GM18520 (cell line): Measurements from ENCODE around the gene CRYAB.

ENCODE experiments used
- ATAC-seq: cut with Tn5 transposase; IDR thresholded peaks from one replicate; pipeline ENCODE4 v1.9.1; 2021; ENCODE audit not compliant: unreplicated experiment

The CRYAB gene, protein sequence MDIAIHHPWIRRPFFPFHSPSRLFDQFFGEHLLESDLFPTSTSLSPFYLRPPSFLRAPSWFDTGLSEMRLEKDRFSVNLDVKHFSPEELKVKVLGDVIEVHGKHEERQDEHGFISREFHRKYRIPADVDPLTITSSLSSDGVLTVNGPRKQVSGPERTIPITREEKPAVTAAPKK

GRCh38 chr11:111911563-111912401 lies at the start of gene CRYAB:
Gene CRYAB, minus strand, starts transcription at chr11:111911770. Its CDS starts 46 bp downstream, at chr11:111911724.
- no peak for ATAC-seq

- no peak for ATAC-seq
Measured at GRCh38 chr11:111960916-111961315, 49.3 kb upstream of the CRYAB start.

DNA sequence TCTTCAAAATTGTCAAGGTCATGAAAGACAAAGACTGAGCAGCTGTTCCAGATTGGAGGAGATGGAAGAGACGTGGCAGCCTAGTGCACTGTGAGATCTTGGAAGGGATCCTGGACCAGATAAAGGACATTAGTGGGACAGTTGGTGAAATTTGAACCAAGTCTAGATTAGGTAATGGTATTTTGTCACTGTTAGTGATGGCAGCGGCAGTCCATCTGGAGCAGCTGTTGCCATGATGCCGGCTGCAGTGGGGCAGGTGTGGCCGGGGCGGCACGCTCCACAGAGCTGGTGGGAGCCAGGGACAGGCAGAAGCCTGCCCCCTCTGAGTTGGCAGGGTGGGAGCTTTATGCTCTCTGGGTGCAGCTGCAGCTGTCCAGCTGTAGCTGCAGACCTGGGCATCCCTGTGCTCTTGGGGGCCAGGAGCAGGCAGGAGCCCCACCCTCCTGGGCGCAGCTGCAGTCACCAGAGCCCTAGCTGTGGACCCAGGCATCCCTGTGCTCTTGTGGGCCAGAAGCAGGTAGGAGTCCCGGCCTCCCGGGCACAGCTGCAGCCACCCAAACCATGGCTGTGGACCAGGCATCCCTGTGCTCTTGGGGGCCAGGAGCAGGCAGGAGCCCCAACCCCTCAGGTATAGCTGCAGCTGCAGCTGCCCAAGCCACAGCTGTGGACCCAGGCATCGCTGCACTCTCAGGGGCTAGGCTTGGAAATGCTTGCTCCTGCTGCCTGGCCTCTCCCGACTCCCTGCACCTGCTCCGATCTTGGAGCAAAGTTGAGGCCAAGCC lies 46.3 kb upstream of the CRYAB start:
- no peak for ATAC-seq

GRCh38 chr11:111954154-111954553 lies 42.6 kb upstream of the CRYAB start:
- no peak for ATAC-seq

DNA sequence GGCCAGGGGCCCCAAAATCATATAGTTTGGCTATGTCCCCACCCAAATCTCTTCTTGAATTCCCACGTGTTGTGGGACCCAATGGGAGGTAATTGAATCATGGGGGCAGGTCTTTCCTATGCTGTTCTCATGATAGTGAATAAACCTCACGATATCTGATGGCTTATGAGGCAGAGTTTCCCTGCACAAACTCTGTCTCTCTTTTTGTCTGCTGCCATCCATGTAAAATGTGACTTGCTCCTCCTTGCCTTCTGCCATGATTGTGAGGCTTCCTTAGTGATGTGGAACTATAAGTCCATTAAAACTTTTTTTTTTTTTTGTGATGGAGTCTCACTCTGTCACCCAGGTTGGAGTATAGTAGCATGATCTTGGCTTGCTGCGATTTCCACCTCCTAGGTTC lies 40.0 kb upstream of the CRYAB start:
- ATAC-seq: no peak

DNA sequence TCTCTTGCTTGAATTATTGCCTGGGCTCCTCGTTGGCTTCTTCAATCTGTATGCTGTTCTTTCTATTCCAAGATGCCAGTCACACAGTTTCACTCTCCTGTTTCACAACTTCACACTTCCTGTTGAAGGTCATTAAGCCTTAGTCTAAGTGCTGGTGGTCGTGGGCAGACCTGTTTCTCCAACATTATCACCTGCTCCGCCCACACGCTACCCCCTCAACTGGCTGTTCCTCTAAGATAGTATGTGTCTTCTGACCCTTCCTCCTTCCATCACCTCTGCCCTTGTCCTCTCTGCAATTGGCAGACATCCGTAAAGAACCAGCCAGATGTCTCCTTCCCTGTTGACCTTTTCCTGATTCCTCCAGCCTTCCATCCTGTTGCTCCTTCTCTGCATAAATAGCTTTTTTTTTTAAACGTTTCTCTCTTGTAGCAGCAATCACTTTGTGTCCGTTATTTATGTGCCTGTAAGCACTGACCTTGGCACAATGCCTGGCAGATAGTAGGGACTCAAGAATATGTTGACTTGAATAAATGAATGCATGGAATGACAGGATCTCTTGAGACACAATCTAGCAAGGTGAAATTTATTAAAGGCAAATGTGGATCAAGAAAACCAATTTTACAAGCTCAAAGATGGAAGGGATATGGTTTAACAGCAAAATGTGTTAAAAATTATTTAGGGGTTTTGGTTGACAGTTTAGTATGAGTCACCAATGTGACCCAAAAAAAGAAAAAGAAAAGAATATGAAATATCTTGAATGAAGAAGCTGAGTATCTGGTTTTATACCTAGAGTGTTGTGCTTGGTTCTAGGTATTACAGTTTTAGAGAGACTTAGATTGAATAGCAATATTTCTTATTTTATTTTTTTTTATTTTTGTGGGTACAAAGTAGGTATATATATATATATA lies 38.2 kb upstream of the CRYAB start:
- ATAC-seq: no peak

DNA sequence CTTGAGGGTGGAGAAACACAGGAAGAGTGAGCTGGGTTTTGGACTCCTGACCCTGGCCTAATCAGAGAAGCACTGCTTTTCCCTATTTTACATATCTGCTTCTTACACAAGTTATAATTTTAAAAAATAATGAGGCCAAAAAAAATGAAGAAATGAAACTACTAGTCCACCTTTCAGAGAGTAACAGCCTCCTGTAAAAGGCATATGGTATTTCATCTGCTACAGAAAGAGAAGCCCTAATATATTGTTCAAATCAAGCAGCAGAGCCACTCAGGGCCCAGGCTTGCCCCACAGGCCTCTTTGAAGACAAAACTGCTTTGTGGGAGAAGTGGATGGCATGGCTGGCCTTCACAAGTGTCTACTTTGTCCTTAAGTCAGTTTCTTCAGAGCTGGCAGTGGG lies 35.6 kb upstream of the CRYAB start:
- ATAC-seq: no peak

DNA sequence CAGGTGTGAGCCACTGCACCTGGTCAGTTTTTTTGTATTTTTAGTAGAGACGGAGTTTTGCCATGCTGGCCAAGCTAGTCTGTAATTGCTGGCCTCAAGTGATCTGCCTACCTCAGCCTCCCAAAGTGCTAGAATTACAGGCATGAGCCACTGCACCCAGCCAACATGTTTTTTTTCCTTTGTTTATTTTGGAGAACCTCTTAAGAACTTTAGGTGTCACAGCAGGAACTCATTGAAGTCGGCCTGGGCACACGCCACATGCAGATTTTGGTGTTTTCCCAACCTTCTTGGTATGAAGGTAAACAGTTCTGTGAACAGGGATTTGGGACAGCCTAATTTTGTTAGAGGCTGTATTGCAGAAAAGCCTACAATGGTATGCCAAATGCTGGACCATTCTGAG lies 34.9 kb upstream of the CRYAB start:
- ATAC-seq: no peak

DNA sequence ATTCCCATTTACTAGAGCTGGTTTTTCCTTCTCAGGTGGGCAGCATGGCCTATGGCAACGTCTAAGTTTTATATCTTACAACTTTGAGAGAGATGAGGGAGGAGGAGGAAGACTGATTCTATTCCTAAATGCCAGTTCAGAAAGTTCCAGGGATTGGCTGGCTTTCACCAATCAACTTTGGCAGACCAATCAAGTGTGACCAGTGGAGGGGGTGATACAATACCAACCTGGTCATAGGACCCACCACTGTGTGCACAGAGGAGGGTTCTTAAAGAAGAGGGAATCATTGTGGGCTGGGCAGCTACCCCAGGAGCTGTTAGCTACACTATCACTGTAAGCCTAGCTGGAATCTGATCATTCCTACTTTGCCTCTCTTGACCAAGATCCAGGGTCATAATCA lies 33.6 kb upstream of the CRYAB start:
- ATAC-seq: no peak

- no peak for ATAC-seq
Measured at GRCh38 chr11:111944651-111945051, 33.1 kb upstream of the CRYAB start.

- no peak for ATAC-seq
Measured at GRCh38 chr11:111944139-111944538, 32.6 kb upstream of the CRYAB start.

DNA sequence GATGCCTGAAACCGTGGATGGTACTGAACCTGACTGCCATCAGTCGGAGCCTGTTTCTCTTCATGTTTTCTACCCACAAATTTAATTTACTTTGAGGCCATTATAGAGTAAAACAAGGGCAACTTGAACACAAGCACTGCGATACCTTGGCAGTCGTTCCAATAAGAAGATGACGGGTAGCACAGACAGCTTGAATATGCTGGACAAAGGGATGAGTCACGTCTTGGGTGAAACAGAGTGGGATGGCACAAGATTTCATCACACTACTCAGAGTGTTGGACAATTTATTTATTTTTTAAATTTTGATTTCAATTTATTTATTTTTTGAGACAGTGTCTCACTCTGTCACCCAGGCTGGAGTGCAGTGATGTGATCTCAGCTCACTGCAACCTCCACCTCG lies 31.3 kb upstream of the CRYAB start:
- ATAC-seq: no peak

DNA sequence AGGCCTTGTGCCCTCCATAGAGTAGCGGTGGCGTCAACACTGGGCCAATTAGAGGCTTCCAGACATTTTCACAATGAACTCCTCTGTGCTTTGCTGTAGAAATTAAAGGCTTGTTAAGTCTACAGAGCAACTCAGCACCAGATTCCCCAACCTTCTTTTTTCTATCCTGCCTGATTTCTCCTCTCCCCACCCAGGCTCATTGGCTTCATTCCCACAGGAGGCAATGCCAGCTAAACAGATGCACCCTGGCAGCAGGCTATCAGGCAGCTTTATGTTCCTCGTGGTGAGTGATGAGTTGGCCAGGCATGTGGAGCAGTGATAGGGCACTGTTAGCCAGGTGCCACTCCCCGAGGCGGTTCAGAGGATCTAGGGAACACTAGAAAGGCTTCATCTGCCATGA lies 30.4 kb upstream of the CRYAB start:
- ATAC-seq: no peak

- ATAC-seq: no peak
Measured at GRCh38 chr11:111939836-111940604, 28.4 kb upstream of the CRYAB start.

DNA sequence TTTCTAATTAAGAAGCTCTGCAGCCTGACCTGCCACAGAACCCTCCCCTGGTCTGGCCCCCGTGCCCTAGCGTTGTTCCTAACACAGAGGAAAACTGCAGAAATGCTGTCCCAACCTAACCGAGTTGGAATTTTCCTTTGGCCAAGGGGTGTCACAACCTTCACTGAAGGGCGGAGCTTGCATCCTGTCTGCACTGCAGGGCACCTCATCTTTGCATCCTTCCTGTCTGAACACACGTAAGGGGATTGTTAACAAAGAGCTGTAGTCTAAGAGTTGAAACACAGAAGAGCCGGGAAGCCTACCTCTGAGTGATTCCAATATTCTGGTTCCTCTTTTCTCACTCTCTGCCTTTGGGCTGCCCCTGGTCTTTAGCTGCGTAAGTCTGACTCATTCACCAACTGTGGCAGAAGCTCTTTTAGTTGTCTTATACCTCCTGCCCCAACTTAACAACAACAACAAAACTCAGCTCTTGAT lies 27.2 kb upstream of the CRYAB start:
- ATAC-seq: peak; percentile 87

GRCh38 chr11:111937844-111938243 lies 26.3 kb upstream of the CRYAB start:
- no peak for ATAC-seq

GRCh38 chr11:111937461-111937769 lies 25.8 kb upstream of the CRYAB start:
- ATAC-seq: no peak

GRCh38 chr11:111936040-111936540 lies 24.5 kb upstream of the CRYAB start:
- ATAC-seq: no peak

GRCh38 chr11:111935317-111936039 lies 23.9 kb upstream of the CRYAB start:
- no peak for ATAC-seq
